Vagina (tissue), 2 donors: ENCODE results near the gene LRIT1. TPM values are rescaled to one million over a fixed set of nuclear protein-coding genes. Genes with fewer than 3 reads are reported as not detected.

ENCODE experiments used
- DNase-seq, 2 donors: peaks; one replicate each; pipeline ENCODE4 v3.0.0-alpha.2; 2017; ENCODE audit errors: extremely low spot score in 2 of 2
- H3K27ac ChIP-seq: fragments of 200-600 bp; sonication (generic); one replicate; pipeline ENCODE4 v1.5.1; 2019
- H3K27me3 ChIP-seq: fragments of 200-600 bp; sonication (generic); one replicate; pipeline ENCODE4 v1.5.1; 2019
- H3K36me3 ChIP-seq, 2 donors: fragments of 200-600 bp; sonication (generic); one replicate each; pipeline ENCODE4 v1.5.1; 2017 to 2019
- H3K4me1 ChIP-seq: fragments of 200-600 bp; sonication (generic); one replicate; pipeline ENCODE4 v1.5.1; 2019
- H3K4me3 ChIP-seq, 2 donors: fragments of 200-600 bp; sonication (generic); 1 replicate in 1 of 2; 2 replicates in 1 of 2; pipeline ENCODE4 v1.5.1; 2016 to 2019
- H3K9me3 ChIP-seq: fragments of 200-600 bp; sonication (generic); one replicate; pipeline ENCODE4 v1.5.1; 2019
- CTCF ChIP-seq, 3 experiments: fragments of 450-650 bp in 2 of 3; fragments of 200-600 bp in 1 of 3; sonication (generic) in 1 of 3; IDR thresholded peaks; one replicate each; pipeline ENCODE4 v1.5.1; 2017 to 2019; ENCODE audit warnings: antibody characterized with exemption in 3 of 3, mild to moderate bottlenecking in 2 of 3, moderate library complexity in 2 of 3
- POLR2A ChIP-seq, 2 donors: fragments of 450-650 bp; IDR thresholded peaks; one replicate each; pipeline ENCODE4 v1.6.1; 2017; ENCODE audit warnings: antibody characterized with exemption in 2 of 2, mild to moderate bottlenecking in 2 of 2, moderate library complexity in 2 of 2
- POLR2AphosphoS5 ChIP-seq, 2 donors: sonication (generic); formaldehyde crosslinking; IDR thresholded peaks; one replicate each; pipeline ENCODE4 v1.9.0; 2017; ENCODE audit warnings: antibody characterized with exemption in 2 of 2, mild to moderate bottlenecking in 2 of 2, low read depth in 1 of 2; ENCODE audit not compliant: insufficient read depth in 1 of 2
- intact Hi-C: fragments of 100-400 bp; cut with DNase I; formaldehyde crosslinking; loops from one replicate; pipeline ENCODE4 v1.15.1; 2023
- total RNA-seq: library from RNA; depleted of rRNA; stranded (reverse); fragments of >200 nt; gene quantifications from one replicate; pipeline ENCODE4 v1.2.3, GENCODE V29; 2016

LRIT1 gene
- total RNA-seq, 1 donor from 2014 or later = not detected

GRCh38 chr10:84238909-84239308, 2.4 kb downstream of the LRIT1 start:
- no peaks in the 10 kb centered on the region for H3K27me3 ChIP-seq
- intact Hi-C loops = no loop called here
- no peak for DNase-seq
- H3K9me3 ChIP-seq = no peaks in the 10 kb centered on the region
- H3K36me3 ChIP-seq = no peaks in the 10 kb centered on the region
- H3K4me1 ChIP-seq = no peaks in the 10 kb centered on the region
- no peak overlapping the region for H3K27ac ChIP-seq
- no peak overlapping the region for H3K4me3 ChIP-seq
- no peak for TF ChIP-seq CTCF (IDR thresholded peaks at IDR 0.05)
- TF ChIP-seq POLR2AphosphoS5 (IDR thresholded peaks at IDR 0.05; ENCODE audit: insufficient read depth in 1 of 2, low read depth in 1 of 2) = no peak
- no peak for TF ChIP-seq POLR2A (IDR thresholded peaks at IDR 0.05)

DNA sequence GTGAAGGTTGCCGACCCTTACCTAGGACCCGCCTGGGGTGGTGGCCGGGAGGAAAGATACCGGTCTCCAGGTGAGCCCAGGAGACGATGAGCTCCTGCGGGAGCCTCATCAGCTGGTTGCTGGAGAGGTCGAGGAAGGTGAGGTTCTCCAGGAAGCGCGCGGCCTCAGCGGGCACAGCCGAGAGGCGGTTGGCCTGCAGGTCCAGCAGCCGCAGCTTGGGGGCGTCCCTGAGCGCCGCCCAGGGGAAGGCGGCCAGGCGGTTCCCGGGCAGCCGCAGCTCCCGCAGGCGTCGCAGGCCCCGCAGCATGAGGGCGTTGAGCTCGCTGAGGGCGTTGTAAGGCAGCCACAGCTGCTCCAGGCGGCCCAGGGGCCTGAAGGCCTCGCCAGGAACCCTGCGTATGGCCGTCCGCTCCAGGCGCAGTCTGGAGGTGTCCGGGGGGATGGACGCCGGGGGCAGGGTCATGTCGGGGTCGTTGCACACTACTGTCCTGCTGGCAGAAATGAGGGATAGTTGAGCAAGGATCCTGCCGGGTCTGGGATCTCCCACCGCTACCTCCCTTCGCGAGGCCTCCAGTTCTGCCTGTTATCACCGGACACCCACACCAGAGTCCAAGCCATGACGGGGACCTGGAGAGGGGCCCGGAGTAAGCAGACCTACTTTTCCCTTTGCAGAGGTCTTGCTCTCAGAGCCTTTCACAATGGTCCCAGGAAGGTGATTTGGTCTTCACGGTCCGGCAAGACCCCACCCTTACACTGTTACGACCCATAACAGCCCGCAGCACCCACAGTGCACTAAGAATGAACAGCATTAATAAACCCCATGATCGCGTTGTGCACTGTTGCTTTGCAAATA, 3.9 kb downstream of the LRIT1 start:
- no peak for TF ChIP-seq POLR2A (IDR thresholded peaks at IDR 0.05)
- no peak for TF ChIP-seq POLR2AphosphoS5 (IDR thresholded peaks at IDR 0.05; ENCODE audit: insufficient read depth in 1 of 2, low read depth in 1 of 2)
- TF ChIP-seq CTCF (IDR thresholded peaks at IDR 0.05) = no peak
- no peaks in the 10 kb centered on the region for H3K4me1 ChIP-seq
- intact Hi-C loops = no loop called here
- no peaks in the 10 kb centered on the region for H3K9me3 ChIP-seq
- no peak overlapping the region for H3K27ac ChIP-seq
- H3K36me3 ChIP-seq = no peaks in the 10 kb centered on the region
- H3K4me3 ChIP-seq = no peak overlapping the region
- H3K27me3 ChIP-seq = no peaks in the 10 kb centered on the region
- no peak for DNase-seq

DNA sequence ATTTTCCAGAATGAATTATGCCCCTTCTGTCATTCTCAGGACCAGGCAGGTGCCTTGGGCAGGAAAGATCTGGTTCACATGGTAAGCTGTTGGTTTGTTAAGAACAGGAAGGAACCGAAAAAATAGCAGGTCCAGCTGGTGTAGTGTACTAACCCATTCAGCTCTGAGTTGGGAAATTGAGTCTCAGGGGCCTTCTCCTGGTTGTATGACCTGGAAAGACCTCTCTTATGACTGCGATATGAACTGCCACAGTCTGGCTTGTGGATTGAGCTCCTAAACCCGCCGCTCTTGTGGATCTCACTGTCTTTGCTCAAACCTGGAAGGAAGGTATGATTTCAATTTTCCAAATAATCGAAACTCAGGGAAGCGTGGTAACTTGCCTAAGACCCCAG, 4.5 kb downstream of the LRIT1 start:
- H3K4me1 ChIP-seq = no peaks in the 10 kb centered on the region
- H3K9me3 ChIP-seq = no peaks in the 10 kb centered on the region
- H3K36me3 ChIP-seq = no peaks in the 10 kb centered on the region
- DNase-seq = no peak
- H3K4me3 ChIP-seq = no peak overlapping the region
- intact Hi-C loops = no loop called here
- H3K27ac ChIP-seq = no peak overlapping the region
- no peaks in the 10 kb centered on the region for H3K27me3 ChIP-seq
- no peak for TF ChIP-seq POLR2A (IDR thresholded peaks at IDR 0.05)
- no peak for TF ChIP-seq CTCF (IDR thresholded peaks at IDR 0.05)
- TF ChIP-seq POLR2AphosphoS5 (IDR thresholded peaks at IDR 0.05; ENCODE audit: insufficient read depth in 1 of 2, low read depth in 1 of 2) = no peak

DNA sequence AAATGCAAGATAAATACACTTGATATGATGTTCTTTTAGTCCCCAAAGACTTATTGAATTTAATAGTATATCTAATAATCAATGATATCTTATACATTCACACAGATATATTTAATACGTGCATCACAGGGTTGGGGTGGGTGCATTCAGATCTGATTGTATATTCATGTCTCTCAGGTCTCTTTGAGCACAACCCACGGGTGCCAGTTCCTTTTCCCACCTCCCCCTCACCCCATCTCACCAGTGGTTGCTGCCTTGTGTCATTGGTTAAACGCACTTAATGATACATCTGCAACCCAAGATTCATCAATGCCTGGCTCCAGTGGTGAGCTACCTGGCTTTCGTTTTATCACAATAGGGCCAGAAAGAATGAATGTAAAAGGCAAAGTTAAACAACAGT, 6.2 kb downstream of the LRIT1 start:
- H3K27me3 ChIP-seq = no peaks in the 10 kb centered on the region
- intact Hi-C loops = no loop called here
- no peak overlapping the region for H3K4me3 ChIP-seq
- H3K4me1 ChIP-seq = no peaks in the 10 kb centered on the region
- DNase-seq = no peak
- no peaks in the 10 kb centered on the region for H3K36me3 ChIP-seq
- H3K27ac ChIP-seq = no peak overlapping the region
- TF ChIP-seq POLR2AphosphoS5 (IDR thresholded peaks at IDR 0.05; ENCODE audit: insufficient read depth in 1 of 2, low read depth in 1 of 2) (no peak), CTCF (IDR thresholded peaks at IDR 0.05) (no peak), POLR2A (IDR thresholded peaks at IDR 0.05) (no peak)
- no peaks in the 10 kb centered on the region for H3K9me3 ChIP-seq

DNA sequence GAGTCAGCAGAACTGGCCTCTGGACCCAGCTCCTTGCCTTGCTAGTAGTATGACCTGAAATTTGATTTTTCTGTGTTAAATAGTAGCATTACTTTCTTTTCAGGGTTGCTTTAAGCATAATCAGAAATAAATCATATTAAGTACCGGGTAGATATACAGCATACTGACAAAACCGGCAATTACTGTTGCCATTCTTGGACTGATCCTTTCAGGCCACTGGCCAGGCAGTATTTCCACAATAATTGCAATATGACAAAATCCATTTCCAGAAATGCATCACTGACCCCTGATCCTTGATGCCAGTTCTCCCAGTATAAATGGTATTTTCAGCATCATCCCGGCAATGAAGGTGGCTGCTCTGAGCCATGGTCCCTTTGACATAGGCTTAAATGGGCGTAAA, 6.9 kb downstream of the LRIT1 start:
- Histone ChIP-seq H3K27me3 (no peaks in the 10 kb centered on the region), H3K36me3 (no peaks in the 10 kb centered on the region), H3K4me3 (no peak overlapping the region), H3K9me3 (no peaks in the 10 kb centered on the region), H3K4me1 (no peaks in the 10 kb centered on the region), H3K27ac (no peak overlapping the region)
- TF ChIP-seq POLR2A (IDR thresholded peaks at IDR 0.05) = no peak
- no peak for TF ChIP-seq POLR2AphosphoS5 (IDR thresholded peaks at IDR 0.05; ENCODE audit: insufficient read depth in 1 of 2, low read depth in 1 of 2)
- no peak for TF ChIP-seq CTCF (IDR thresholded peaks at IDR 0.05)
- intact Hi-C loops = no loop called here
- DNase-seq = no peak
